ENCODE results near the gene DICER1.

Gene DICER1

GRCh38 chr14:95054346-95055280, 102.7 kb downstream of the DICER1 start:
- DNase-seq: no peak

- DNase-seq: no peak
Measured at GRCh38 chr14:95052016-95052585, 105.2 kb downstream of the DICER1 start.

- no peak for DNase-seq
Measured at GRCh38 chr14:95049952-95050351, 107.4 kb downstream of the DICER1 start.

DNA sequence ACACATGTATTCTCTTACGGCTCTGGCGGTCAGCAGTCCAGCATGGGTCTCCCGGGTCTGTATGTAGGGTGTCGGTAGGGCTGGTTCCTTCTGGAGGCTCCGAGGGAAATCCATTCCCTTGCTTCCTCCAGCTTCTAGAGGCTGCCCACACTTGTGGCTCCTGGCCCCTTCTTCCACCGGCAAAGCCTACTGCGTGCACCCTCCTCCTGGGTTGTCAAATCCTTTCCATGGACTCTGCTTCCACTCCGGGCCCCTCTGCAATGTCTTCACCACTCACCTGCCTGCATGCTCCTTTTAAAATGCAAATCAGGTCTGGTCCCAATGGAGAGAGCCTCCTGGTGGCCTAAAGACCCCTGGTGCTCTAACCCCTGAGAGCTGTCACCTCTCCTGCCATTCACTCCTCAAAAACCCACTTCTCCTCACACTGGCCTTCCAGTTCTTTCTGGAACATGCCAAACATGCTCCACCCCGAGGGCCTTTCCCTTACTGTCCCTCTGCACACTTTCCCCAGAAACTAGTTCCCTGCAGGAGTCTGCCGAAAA, 108.5 kb downstream of the DICER1 start:
- DNase-seq: no peak

DNA sequence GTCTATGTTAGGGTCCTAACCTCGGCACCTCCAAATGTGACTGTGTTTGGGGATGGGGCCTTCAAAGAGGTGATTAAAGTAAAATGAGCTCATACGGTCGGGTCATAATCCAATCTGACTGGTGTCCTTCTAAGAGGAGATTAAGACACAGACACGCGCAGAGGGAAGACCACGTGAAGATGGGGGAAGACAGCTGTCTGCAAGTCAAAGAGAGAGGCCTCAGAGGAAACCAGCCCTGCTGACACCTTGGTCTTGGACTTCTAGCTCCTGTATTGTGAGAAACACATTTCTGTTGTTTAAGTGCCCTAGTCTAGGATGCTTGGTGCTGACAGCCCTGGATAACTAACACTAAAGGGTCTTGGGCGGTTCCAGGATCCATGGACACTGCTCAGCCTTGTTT, 109.6 kb downstream of the DICER1 start:
- DNase-seq: no peak

- DNase-seq: no peak
Measured at GRCh38 chr14:95046711-95047681, 110.3 kb downstream of the DICER1 start.

DNA sequence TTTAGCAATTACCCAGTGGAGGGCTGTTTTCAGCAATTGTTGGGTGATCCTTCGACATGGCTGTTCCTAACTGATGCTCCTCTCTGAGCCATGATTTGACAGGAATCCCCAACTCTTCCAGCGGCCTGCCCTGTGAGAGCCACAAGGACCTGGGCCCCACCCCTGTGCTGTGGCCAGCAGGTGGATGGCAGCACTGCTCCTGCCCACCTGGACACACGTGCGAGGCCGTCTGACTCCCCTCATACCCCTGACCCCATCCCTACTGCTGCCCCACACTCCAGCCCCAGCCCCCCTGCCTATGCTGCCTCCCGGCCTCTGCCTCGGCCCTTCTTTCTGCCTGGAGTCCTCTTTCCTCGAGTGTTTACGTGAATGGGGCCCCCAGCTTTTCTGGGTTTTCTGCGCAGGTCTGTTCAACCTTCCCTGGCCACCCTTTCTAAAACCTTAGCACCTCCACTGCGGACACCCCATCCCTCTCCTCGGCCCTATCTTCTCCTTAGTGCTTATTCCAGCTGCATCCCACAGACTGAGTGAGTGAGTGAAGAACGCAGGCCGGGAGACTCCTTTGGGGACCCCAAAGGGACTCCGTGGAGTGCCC, 111.4 kb downstream of the DICER1 start:
- DNase-seq: no peak

DNA sequence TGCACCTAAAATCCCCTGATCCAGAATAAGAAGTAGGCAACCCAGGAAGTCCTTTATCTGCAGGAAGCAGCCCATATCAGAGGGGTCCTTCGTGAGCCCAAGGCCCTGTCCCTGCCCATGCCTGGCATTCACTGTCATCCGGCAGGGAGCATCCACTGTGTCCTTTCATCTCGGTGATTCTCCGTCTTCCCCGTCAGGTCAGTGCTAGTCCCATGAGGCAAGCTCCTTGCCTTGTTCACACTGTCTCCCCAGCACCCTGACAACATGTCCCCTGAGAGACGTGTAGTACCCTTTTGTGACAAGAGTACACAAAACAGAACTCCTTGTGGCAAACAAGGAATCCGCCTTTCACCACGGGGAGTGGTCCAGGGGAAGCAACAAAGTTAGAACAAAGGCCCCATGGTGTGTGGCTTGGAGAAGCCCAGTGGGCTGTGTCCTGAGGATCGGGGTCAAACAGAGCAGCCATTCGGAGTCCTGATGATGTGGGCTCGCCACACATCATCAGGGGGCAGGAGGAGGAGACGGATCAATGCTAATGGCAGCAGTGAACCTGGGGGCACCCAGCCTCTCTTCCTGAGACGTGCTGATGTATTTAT, 112.1 kb downstream of the DICER1 start:
- no peak for DNase-seq

DNA sequence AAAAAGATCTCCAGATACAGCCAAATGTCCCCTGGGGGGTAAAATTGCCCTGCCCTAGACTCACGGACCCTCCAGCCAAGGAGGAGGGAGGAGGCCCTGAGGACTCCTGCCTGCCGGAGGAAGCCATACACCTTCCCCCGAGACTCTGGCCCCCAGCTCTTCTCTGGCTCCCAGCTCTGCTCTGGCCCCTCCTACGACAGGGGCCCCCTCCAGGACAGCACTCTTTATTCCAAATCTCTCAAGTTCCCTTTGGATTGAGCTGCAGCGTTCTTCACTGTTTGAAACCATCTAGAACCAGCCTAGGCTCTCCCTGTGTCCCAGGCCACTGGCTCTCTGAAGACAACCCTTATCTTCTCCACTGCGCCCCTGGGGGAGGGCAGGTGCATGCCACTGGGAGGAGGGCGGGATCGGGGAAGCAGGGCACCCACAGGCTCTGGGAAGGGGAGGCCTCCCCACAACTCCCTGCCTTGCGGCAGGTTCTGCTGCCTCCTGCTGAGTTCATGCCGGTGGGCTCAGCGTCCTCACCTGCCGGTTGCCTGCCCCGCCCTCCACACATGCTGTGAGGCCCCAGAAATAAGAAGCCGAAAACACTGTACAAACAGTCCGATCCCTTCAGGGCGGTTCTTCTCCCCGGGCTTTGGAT, 112.7 kb downstream of the DICER1 start:
- DNase-seq: no peak

DNA sequence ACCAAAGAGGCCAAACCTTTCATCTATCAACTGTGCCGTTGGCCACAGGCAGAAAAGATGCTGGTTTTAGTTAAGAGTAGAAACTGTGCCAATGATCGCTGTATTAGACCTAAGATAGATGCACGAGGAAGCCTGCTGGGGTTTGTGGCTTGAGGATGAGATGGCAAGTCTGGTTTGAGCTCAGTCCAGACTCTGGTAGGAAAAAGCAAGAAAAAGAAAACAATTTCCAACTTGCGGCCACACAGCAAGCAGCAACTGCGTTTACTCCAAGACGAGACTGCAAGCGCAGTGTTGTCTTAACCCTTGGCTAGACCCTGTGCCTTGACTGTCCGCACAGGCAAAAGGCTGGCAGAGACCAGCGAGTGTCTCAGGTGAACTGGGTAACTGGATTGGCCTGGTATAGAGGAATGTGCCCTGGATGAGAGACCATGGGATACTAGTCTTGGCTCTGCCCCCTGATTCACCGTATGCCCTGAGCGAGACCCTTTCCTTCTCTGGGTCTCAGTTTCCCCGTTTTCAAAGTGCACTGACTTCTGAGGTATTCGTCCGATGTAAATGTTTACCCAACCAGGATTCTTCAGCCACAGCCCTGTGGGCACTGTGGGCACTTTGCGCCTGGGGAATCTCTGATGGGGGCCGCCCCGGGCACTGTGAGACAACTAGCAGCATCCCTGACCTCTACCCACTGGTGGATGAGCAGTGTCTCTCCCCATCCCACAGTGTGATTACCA, 113.4 kb downstream of the DICER1 start:
- DNase-seq: no peak

DNA sequence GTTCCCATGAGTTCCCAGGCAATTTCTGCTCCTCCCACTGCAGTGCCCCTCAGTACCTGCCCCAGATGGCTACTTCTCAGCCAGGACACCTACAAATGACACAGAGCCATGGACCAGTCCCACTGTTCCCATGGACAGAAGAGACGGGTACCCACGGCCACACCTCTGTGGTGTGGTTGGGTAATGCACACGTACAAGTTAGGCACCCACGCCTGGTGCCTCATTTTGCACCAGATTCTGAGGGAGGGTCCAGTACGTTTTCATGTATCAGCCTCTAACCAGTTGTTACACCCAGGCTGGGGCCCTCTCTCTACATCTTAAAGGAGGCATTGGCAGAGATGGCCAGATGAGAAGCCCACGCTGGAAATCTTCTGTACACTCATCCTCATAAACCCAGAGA, 114.0 kb downstream of the DICER1 start:
- no peak for DNase-seq

DNA sequence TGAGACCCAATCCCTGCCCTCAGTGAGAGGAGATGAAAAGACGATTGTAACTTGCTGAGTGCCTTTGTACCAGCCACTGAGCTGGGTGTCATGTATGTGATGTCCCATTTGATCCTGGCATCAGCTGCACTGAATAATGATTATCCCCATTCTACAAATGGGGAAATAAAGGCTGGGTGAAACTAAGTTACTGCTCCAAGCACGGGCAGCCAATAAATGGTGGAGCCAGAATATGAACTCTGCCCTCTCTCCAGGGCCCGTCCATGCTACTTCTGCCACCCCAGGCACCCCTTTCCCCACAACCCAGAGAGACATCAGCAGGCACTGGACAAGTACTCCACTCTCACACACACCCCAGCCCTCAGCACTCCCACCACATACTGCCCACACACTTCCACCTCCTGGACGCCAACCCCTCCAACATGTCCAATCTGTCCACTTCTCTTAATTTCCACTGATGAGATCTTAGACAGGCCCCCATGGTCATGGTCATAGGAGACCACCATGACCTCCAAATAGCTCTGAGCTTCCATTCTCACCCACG, 115.8 kb downstream of the DICER1 start:
- no peak for DNase-seq

- no peak for DNase-seq
Measured at GRCh38 chr14:95040708-95041476, 116.4 kb downstream of the DICER1 start.

DNA sequence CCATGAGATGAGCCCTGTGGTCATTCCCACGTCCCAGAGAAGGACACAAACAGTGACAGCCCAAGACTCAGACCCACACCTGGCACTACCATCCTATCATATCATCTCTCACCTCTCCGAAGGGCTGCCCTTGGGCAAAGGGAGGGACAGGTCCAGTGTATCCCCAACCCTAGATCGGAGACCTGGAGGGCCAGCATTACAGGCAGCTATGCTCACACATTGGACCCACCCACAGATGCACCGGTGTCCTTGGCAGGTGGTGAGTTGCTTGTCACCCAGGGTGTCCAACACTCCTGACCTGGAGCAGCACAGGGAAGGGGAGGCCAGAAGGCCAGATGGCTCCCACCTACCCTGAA, 117.4 kb downstream of the DICER1 start:
- DNase-seq: no peak

GRCh38 chr14:95039259-95039992, 117.9 kb downstream of the DICER1 start:
- no peak for DNase-seq

- no peak for DNase-seq
Measured at GRCh38 chr14:95038521-95039250, 118.6 kb downstream of the DICER1 start.

DNA sequence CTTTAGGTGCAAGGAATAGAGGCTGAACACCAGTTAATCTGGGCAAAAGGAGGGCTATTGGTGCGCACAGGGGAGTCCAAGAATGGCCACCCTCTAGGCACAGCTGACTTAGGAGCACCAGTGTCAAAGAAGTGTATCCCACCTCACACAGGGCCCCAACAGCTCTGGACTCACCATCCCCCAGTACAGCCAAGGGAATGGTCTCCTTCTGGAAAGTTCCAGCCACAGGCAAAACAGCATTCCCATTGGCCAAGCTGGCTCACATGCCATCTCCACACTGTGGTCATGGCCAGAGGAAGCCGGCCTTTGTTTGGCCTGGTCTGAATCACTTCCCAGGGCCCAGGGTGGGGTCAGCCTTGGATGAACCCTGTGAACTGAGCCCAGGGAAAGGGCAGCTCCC, 120.1 kb downstream of the DICER1 start:
- no peak for DNase-seq
